Liver (tissue), 9 donors: ENCODE results near the gene NOS1AP. TPM values are rescaled to one million over a fixed set of nuclear protein-coding genes. Genes with fewer than 3 reads are reported as not detected.

ENCODE experiments used
- DNase-seq: peaks from one replicate; pipeline ENCODE4 v3.0.0-alpha.2; 2017; ENCODE audit warnings: low spot score
- H3K27ac ChIP-seq, 2 donors: one replicate each; pipeline ENCODE4 v1.7.0; 2013; ENCODE audit warnings: inconsistent platforms in 2 of 2, low read length in 2 of 2, control low read depth in 1 of 2, low read depth in 1 of 2, mild to moderate bottlenecking in 1 of 2
- H3K27me3 ChIP-seq, 4 donors: one replicate each; pipeline versions ENCODE4 v1.6.1 to v1.7.0; 2013; ENCODE audit warnings: low read length in 3 of 4, inconsistent platforms in 1 of 4, mild to moderate bottlenecking in 1 of 4, moderate library complexity in 1 of 4; ENCODE audit not compliant: control insufficient read depth in 4 of 4, insufficient read depth in 4 of 4
- H3K36me3 ChIP-seq, 4 donors: one replicate each; pipeline versions ENCODE4 v1.6.1 to v1.7.0; 2013; ENCODE audit warnings: low read length in 3 of 4, mild to moderate bottlenecking in 3 of 4, low read depth in 1 of 4, moderate library complexity in 1 of 4; ENCODE audit not compliant: control insufficient read depth in 4 of 4, insufficient read depth in 3 of 4
- H3K4me1 ChIP-seq, 4 donors: one replicate each; pipeline versions ENCODE4 v1.6.1 to v1.7.0; 2013; ENCODE audit warnings: low read length in 3 of 4, mild to moderate bottlenecking in 3 of 4, moderate library complexity in 1 of 4; ENCODE audit not compliant: control insufficient read depth in 4 of 4, insufficient read depth in 4 of 4
- H3K4me3 ChIP-seq, 3 donors: one replicate each; pipeline versions ENCODE4 v1.6.1 to v1.7.0; 2013; ENCODE audit warnings: low read length in 3 of 3, control low read depth in 1 of 3, low read depth in 1 of 3, mild to moderate bottlenecking in 1 of 3
- H3K9ac ChIP-seq, 2 donors: one replicate each; pipeline ENCODE4 v1.7.0; 2013; ENCODE audit warnings: low read length in 2 of 2, mild to moderate bottlenecking in 2 of 2, moderate library complexity in 2 of 2, control low read depth in 1 of 2, low read depth in 1 of 2
- H3K9me3 ChIP-seq, 4 donors: one replicate each; pipeline versions ENCODE4 v1.6.1 to v1.7.0; 2013; ENCODE audit warnings: low read length in 3 of 4; ENCODE audit not compliant: control insufficient read depth in 4 of 4
- ATF3 ChIP-seq: IDR thresholded peaks from 2 replicates; pipeline ENCODE4 v1.6.1; 2016; ENCODE audit warnings: antibody characterized with exemption
- CTCF ChIP-seq: fragments of 150-350 bp; IDR thresholded peaks from 2 replicates; pipeline ENCODE4 v1.5.1; 2017; ENCODE audit warnings: improper control_type of control experiment, low read depth, low read length; ENCODE audit not compliant: missing input control
- FOXA1 ChIP-seq: IDR thresholded peaks from 2 replicates; pipeline ENCODE4 v1.6.1; 2016; ENCODE audit warnings: antibody characterized with exemption
- FOXA2 ChIP-seq: IDR thresholded peaks from 2 replicates; pipeline ENCODE4 v1.6.1; 2016; ENCODE audit warnings: antibody characterized with exemption
- HNF4A ChIP-seq, 2 donors: conservative IDR thresholded peaks; 2 replicates each; pipeline ENCODE4 v1.6.1; 2016; ENCODE audit warnings: antibody characterized with exemption in 2 of 2, mild to moderate bottlenecking in 2 of 2
- HNF4G ChIP-seq: IDR thresholded peaks from 2 replicates; pipeline ENCODE4 v1.6.1; 2016; ENCODE audit warnings: antibody characterized with exemption
- JUND ChIP-seq, 2 donors: IDR thresholded peaks; 2 replicates each; pipeline ENCODE4 v1.6.1; 2016; ENCODE audit warnings: antibody characterized with exemption in 2 of 2
- MAX ChIP-seq: IDR thresholded peaks from 2 replicates; pipeline ENCODE4 v1.6.1; 2016; ENCODE audit warnings: antibody characterized with exemption
- NR2F2 ChIP-seq: IDR thresholded peaks from 2 replicates; pipeline ENCODE4 v1.6.1; 2016; ENCODE audit warnings: antibody characterized with exemption
- RAD21 ChIP-seq, 2 donors: IDR thresholded peaks; 2 replicates each; pipeline ENCODE4 v1.6.1; 2016; ENCODE audit warnings: antibody characterized with exemption in 2 of 2, mild to moderate bottlenecking in 2 of 2
- REST ChIP-seq: IDR thresholded peaks from 2 replicates; pipeline ENCODE4 v1.6.1; 2016; ENCODE audit warnings: antibody characterized with exemption, mild to moderate bottlenecking
- SP1 ChIP-seq: IDR thresholded peaks from 2 replicates; pipeline ENCODE4 v1.6.1; 2018; ENCODE audit warnings: antibody characterized with exemption, mild to moderate bottlenecking
- TAF1 ChIP-seq: conservative IDR thresholded peaks from 2 replicates; pipeline ENCODE4 v1.6.1; 2016; ENCODE audit warnings: antibody characterized with exemption, mild to moderate bottlenecking
- YY1 ChIP-seq: IDR thresholded peaks from 2 replicates; pipeline ENCODE4 v1.6.1; 2016; ENCODE audit warnings: antibody characterized with exemption, mild to moderate bottlenecking
- ZBTB33 ChIP-seq: IDR thresholded peaks from 2 replicates; pipeline ENCODE4 v1.6.1; 2016; ENCODE audit warnings: antibody characterized with exemption
- WGBS: extraction: QIAGEN DNeasy Blood & Tissue Kit; methylation state at CpG from one replicate; pipeline ENCODE4 v1.1.7; 2013; 5-methylcytosine and 5-hydroxymethylcytosine counted together
- polyA plus RNA-seq, 2 donors: library from polyadenylated mRNA; stranded (reverse) in 1 of 2; unstranded in 1 of 2; fragments of 200-250 nt in 1 of 2; fragments of >200 nt in 1 of 2; fragmentation: Nextera tagmentation in 1 of 2; extraction: Ambion mirVana in 1 of 2; gene quantifications; one replicate each; pipeline versions ENCODE4 v1.2.1 to v1.2.3, GENCODE V29; 2013 to 2015
- total RNA-seq, 2 donors: library from RNA; depleted of rRNA; stranded (reverse); fragments of >200 nt; gene quantifications; one replicate each; pipeline ENCODE4 v1.2.3, GENCODE V29; 2014
- donor health status: healthy.
- donor health status: healthy.
- donor health status: healthy.
- donor health status: healthy.
- donor health status: healthy.

NOS1AP gene
- total and polyA plus RNA-seq, 4 donors: 1.4 to 13.0 (median 4.5) TPM

GRCh38 chr1:162293073-162293692 is 223.7 kb downstream of the NOS1AP start:
- TF ChIP-seq HNF4G (no peak), CTCF (no peak), JUND (IDR thresholded peaks at IDR 0.05) (no peak), SP1 (no peak), NR2F2 (no peak), TAF1 (no peak), FOXA2 (no peak), HNF4A (conservative IDR thresholded peaks at IDR 0.05) (no peak), REST (no peak), FOXA1 (no peak), YY1 (no peak), RAD21 (IDR thresholded peaks at IDR 0.05) (no peak)
- WGBS: 85% methylated on average over 5 of the region's 5 CpGs
- Histone ChIP-seq H3K9ac (no peak overlapping the region), H3K36me3 (no peaks in the 10 kb centered on the region), H3K9me3 (no peaks in the 10 kb centered on the region), H3K27me3 (no peaks in the 10 kb centered on the region), H3K4me1 (peaks cover 0 to 3% (median 0%) of the 10 kb centered on the region in 4 donors), H3K27ac (no peak overlapping the region), H3K4me3 (no peak overlapping the region)
- no peak for DNase-seq

- Histone ChIP-seq H3K9ac (no peak overlapping the region), H3K36me3 (no peaks in the 10 kb centered on the region), H3K9me3 (no peaks in the 10 kb centered on the region), H3K27me3 (no peaks in the 10 kb centered on the region), H3K4me1 (peaks cover 0 to 3% (median 0%) of the 10 kb centered on the region in 4 donors), H3K27ac (no peak overlapping the region), H3K4me3 (no peak overlapping the region)
- WGBS: 90% methylated on average over 3 of the region's 3 CpGs
- TF ChIP-seq NR2F2 (no peak), HNF4A (conservative IDR thresholded peaks at IDR 0.05) (no peak), SP1 (no peak), REST (no peak), MAX (no peak), ATF3 (no peak), HNF4G (no peak), JUND (IDR thresholded peaks at IDR 0.05) (no peak), ZBTB33 (no peak)
- no peak for DNase-seq
Measured at GRCh38 chr1:162294015-162294414, 224.5 kb downstream of the NOS1AP start.
